Mammary epithelial cell (primary cell): Measurements from ENCODE around the gene BCKDK.

Source experiments
- EZH2 ChIP-seq: IDR thresholded peaks from 2 replicates; pipeline ENCODE4 v1.6.1; 2012; ENCODE audit warnings: low read length, inconsistent platforms, borderline replicate concordance
- TF ChIP-seq, protein P1 (sequence below), 2 donors: IDR thresholded peaks in 1 of 2; conservative IDR thresholded peaks in 1 of 2; 2 replicates each; pipeline ENCODE4 v1.5.1; 2011 to 2012; ENCODE audit warnings: inconsistent platforms in 2 of 2, low read length in 2 of 2, mild to moderate bottlenecking in 2 of 2, control low read depth in 1 of 2, low read depth in 1 of 2; ENCODE audit not compliant: insufficient read depth in 1 of 2; ENCODE audit errors: extremely low read depth in 1 of 2

DNA sequence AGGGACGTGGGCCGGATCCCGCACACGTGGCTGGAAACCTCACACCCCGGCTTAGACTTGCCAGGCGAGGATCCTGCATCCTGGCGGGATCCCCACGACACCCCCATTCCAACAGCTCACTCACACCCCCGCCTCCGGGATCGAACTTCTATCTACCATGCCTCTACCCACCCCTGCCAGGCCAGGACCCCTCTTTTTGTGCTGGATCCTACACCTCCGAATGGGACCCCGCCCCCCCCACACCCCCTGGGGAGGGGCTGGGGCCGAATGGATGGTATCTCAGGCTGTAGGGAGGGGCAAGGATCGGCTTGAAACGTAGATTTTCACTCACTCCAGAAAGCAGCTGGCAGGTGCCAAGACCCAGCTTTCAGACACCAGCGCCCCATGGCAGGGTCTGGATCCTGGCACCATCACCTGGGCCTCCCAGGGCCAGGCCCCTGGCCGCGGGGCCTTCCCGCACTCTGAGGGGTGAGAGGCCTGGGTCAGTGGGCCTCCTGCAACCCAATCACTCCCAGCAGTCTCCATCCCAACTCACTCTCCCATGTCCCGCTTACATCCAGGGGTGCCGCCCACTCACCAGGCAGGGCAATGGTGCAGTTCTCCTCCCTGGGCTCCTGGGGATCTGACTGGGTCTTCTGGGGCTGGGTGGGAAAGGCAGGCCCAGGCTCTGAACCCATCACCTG is 35.0 kb downstream of the BCKDK start:
- TF ChIP-seq, protein P1, sequence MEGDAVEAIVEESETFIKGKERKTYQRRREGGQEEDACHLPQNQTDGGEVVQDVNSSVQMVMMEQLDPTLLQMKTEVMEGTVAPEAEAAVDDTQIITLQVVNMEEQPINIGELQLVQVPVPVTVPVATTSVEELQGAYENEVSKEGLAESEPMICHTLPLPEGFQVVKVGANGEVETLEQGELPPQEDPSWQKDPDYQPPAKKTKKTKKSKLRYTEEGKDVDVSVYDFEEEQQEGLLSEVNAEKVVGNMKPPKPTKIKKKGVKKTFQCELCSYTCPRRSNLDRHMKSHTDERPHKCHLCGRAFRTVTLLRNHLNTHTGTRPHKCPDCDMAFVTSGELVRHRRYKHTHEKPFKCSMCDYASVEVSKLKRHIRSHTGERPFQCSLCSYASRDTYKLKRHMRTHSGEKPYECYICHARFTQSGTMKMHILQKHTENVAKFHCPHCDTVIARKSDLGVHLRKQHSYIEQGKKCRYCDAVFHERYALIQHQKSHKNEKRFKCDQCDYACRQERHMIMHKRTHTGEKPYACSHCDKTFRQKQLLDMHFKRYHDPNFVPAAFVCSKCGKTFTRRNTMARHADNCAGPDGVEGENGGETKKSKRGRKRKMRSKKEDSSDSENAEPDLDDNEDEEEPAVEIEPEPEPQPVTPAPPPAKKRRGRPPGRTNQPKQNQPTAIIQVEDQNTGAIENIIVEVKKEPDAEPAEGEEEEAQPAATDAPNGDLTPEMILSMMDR (conservative IDR thresholded peaks at IDR 0.05 in 1 of 2, IDR thresholded peaks at IDR 0.05 in 1 of 2; ENCODE audit: extremely low read depth in 1 of 2, insufficient read depth in 1 of 2, low read depth in 1 of 2, low read length in 2 of 2): no peak
- no peak for TF ChIP-seq EZH2
